OCI-LY7 (cell line): Measurements from ENCODE around the gene PRLH.

Source experiments
- EZH2phosphoT487 ChIP-seq: fragments of 200-600 bp; sonication (generic); IDR thresholded peaks from 2 replicates; pipeline ENCODE4 v1.6.1; 2018; ENCODE audit warnings: low read depth, borderline replicate concordance, mild to moderate bottlenecking, mixed run types, antibody characterized with exemption, low read length, moderate library complexity, mixed read lengths
- TF ChIP-seq, protein P1 (sequence below): fragments of 200-600 bp; sonication (generic); conservative IDR thresholded peaks from 2 replicates; pipeline ENCODE4 v1.5.1; 2014; ENCODE audit warnings: mild to moderate bottlenecking, antibody characterized with exemption, low read length, moderate library complexity, mixed read lengths

DNA sequence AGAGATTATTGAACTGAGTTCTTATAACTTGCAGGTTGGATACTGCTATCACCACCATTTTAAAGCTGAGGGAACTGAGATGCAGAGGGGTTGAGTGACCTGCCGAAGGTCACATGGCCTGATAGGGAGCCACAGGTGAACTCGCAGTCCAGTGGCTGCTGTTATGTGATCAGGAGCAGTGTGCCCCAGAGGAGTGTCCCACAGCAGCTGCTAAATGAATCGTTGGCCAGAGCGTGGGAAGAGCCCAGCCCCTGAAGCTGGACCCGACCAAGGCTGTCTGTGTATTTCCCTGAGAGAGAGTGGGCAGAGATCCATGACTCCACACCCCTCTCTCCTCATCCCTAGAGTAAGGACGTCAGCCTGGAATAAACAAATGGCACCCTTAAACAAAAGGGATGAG, 26.7 kb upstream of the PRLH start:
- TF ChIP-seq, protein P1, sequence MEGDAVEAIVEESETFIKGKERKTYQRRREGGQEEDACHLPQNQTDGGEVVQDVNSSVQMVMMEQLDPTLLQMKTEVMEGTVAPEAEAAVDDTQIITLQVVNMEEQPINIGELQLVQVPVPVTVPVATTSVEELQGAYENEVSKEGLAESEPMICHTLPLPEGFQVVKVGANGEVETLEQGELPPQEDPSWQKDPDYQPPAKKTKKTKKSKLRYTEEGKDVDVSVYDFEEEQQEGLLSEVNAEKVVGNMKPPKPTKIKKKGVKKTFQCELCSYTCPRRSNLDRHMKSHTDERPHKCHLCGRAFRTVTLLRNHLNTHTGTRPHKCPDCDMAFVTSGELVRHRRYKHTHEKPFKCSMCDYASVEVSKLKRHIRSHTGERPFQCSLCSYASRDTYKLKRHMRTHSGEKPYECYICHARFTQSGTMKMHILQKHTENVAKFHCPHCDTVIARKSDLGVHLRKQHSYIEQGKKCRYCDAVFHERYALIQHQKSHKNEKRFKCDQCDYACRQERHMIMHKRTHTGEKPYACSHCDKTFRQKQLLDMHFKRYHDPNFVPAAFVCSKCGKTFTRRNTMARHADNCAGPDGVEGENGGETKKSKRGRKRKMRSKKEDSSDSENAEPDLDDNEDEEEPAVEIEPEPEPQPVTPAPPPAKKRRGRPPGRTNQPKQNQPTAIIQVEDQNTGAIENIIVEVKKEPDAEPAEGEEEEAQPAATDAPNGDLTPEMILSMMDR: no peak
- TF ChIP-seq EZH2phosphoT487: no peak
